Stimulated activated CD4-positive, alpha-beta T cell treated with anti-CD3 and anti-CD28 coated beads, Interleukin-4, amount 100 ng/mL, for 1 hour (primary cell): ENCODE measurements around the gene MRGPRD.
A peak's percentile ranks its signal among the peaks of the same experiment; 100 is the strongest.

ENCODE experiments used
- DNase-seq: peaks from one replicate; pipeline ENCODE4 v3.0.0-alpha.2; 2020

The MRGPRD gene

GRCh38 chr11:68980776-68981065 lies at the start of gene MRGPRD:
MRGPRD (minus strand) TSS chr11:68980986; CDS start chr11:68980986, 0 bp downstream.
- no peak for DNase-seq

- DNase-seq = no peak
Observed at GRCh38 chr11:69030301-69030700, 49.5 kb upstream of the MRGPRD start.

GRCh38 chr11:69027704-69028372 lies 47.1 kb upstream of the MRGPRD start:
- no peak for DNase-seq

- no peak for DNase-seq
Observed at GRCh38 chr11:69024509-69024908, 43.7 kb upstream of the MRGPRD start.

- no peak for DNase-seq
Observed at GRCh38 chr11:69022260-69022659, 41.5 kb upstream of the MRGPRD start.

- DNase-seq = no peak
Observed at GRCh38 chr11:69018924-69019323, 38.1 kb upstream of the MRGPRD start.

- DNase-seq = no peak
Observed at GRCh38 chr11:69017951-69018350, 37.2 kb upstream of the MRGPRD start.

GRCh38 chr11:69014898-69015549 lies 34.2 kb upstream of the MRGPRD start:
- no peak for DNase-seq

- no peak for DNase-seq
Observed at GRCh38 chr11:69014084-69014851, 33.5 kb upstream of the MRGPRD start.

GRCh38 chr11:69013009-69013951 lies 32.5 kb upstream of the MRGPRD start, which contains the start of gene MRGPRF:
MRGPRF (minus strand) TSS chr11:69013246; CDS start chr11:69009901, 3,345 bp downstream.
- DNase-seq = no peak

- DNase-seq = no peak
Observed at GRCh38 chr11:69012092-69013008, 31.6 kb upstream of the MRGPRD start.

GRCh38 chr11:69011624-69012091 lies 30.9 kb upstream of the MRGPRD start:
- no peak for DNase-seq

GRCh38 chr11:69010964-69011623 lies 30.3 kb upstream of the MRGPRD start:
- DNase-seq = peak; percentile 38

GRCh38 chr11:69010361-69010891 lies 29.6 kb upstream of the MRGPRD start:
- DNase-seq = no peak

- DNase-seq = no peak
Observed at GRCh38 chr11:69009441-69010211, 28.8 kb upstream of the MRGPRD start.

GRCh38 chr11:69008737-69009440 lies 28.1 kb upstream of the MRGPRD start:
- DNase-seq = no peak

GRCh38 chr11:69007975-69008381 lies 27.2 kb upstream of the MRGPRD start:
- DNase-seq = no peak

- DNase-seq = no peak
Observed at GRCh38 chr11:69006816-69007215, 26.0 kb upstream of the MRGPRD start.
